Stimulated activated CD4-positive, alpha-beta T cell treated with anti-CD3 and anti-CD28 coated beads, Interleukin-15, amount 100 ng/mL, for 48 hours (primary cell): Measurements from ENCODE around the gene MMP24OS.
"Not testable (repeated sequence)": the region's sequence is repeated elsewhere in the genome, so short reads cannot be mapped to it uniquely, and the experiment has no call there.

ENCODE experiments used
- DNase-seq, 2 donors: peaks; one replicate each; pipeline ENCODE4 v3.0.0-alpha.2; 2020; ENCODE audit warnings: low read depth in 2 of 2

Gene MMP24OS

DNA sequence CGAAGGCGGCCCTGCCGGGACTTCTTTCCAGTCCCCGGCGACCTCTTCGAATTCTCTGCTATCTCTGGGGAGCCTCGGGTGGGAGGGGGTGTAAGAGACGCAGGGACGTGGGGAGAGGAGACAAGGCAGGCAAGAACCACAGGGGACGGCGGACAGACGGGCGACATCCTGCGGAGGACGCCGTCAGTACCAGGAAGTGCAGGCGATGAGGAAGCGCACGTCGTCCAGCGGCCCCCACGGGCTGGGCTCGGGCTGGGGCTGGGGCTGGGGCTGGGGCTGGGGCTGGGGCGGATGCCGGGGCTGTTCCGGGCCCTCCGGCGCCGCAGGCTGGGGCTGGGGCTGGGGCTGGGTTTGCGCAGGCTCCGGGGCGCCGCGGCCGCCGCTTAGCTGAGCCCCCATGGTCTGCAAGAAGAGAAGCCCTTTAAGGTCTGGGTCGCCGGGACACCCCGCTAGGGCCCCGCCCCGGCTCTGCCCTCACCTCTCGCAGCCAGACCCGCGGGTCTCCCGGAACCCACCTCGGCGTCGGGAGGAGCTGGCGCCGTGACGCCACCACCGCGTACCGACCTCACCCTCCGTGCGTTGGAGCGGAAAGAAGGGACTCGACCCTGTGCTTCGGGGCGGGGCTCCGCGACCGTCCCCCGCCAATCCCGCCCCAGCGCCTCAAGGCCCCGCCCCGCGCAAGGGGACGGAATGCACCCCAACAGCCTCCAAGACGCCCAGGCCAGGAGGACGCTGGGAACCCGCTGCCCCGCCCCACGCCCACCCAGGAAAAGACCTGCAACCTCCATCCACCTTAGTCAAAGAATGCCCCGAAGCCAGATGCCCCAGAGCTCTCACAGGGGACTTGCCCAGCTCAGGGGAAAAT lies at the start of gene MMP24OS:
TSS of gene MMP24OS (minus strand) at position 592 of the 865 bp plus-strand sequence. CDS start at position 399, 193 bp downstream.
- peak; percentile 82 to 89 for DNase-seq

DNA sequence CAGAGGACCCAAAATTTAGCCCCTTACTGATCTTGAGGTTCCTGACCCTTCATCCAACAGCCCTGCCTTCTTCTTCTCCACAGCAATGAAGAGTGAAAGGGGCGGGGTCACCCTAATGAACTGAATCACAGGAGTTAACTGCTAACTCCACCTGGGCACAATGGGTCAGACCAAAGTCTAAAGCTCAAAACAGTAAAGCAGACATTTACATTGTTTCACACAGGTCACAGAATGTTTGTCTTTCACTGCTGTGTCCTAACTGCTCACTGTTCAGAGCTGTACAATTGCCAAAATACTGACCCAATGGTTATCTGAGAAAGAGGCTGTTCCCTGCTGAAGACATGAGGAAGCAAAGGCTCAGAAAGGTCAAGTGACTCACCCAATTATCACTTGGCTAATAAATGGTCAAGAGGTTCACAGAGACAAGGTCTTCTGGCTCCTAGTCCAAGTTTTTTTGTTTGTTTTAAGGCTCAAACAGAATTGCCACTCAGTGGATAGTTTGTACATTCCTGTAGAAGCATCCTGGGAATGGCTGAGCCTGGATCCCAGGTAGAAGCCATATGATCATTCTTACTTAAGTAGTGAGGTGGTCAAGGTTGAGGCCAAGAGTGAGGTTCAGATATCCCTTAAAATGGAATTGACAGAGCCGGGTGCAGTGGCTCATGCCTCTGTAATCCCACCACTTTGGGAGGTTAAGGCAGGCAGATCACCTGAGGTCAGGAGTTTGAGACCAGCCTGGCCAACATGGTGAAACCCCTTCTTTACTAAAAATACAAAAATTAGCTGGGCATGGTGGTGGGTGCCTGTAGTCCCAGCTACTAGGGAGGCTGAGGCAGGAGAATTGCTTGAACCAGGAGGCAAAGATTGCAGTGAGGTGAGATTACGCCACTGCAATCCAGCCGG lies 49.4 kb upstream of the MMP24OS start:
- DNase-seq = no peak

DNA sequence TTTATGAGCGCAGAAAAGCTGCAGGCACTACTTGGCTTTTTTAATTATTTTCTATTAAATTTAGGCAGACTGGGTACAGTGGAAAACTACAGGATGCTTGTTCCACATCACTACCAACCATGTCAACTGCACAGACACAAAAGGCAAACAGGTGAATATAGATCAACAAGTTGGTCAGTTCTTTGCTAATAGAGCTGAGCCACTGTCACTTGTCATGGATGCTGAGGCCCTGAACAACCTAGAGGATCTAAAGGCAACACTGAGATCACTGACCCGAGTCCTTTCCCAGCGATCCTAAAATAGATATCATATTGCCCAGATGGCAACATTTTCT lies 48.8 kb upstream of the MMP24OS start:
- DNase-seq = no peak

DNA sequence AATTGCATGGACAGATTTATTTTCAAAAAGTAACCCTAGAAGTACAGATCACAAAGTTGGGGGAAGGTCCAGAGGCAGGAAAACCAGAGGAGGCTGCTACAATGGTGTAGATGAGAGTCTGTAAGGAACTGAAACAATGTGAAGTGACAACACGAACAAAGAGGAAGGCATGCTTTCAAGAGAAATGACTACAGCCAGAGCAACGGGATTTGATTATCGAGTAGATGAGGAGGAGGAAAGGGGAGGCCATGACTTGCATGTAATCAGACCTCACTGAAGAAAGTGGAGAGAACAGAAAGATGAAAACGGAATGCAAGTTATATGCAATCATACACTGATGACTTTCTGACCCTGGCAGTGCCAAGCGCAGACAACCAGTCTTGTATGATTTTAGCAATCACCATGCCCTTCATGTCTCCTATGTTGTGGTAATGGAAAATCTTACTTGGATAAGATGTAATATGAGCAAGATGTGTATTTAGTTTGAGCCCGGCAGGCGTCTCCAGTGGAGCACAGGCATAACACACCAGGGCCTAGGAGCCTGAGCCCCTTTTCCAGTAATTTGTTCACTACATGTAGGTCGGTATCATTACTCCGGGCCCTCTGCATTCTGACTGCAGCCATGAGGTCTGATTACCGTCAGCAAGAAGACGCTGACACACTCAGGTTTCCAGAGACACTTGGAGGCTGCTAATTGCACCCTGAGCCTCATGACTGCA lies 48.3 kb upstream of the MMP24OS start:
- no peak for DNase-seq

DNA sequence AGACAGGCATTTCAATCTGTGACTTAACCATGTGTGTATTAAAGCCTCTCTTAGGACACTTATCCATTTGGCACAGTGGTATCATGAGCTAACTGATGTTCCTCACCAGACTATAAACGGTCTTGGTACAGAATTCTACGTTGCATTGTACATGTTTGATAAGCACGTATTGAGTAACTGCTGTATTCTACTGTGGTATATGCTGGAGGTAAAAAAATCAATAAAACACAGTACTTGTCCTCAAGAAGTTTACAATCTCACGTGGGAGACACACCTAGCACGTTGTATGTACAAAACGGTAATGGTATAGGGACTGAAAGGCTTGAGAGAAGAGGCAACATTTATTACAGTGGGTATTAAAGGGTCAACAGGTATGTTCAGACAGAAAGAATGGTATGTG lies 47.5 kb upstream of the MMP24OS start:
- DNase-seq = no peak

DNA sequence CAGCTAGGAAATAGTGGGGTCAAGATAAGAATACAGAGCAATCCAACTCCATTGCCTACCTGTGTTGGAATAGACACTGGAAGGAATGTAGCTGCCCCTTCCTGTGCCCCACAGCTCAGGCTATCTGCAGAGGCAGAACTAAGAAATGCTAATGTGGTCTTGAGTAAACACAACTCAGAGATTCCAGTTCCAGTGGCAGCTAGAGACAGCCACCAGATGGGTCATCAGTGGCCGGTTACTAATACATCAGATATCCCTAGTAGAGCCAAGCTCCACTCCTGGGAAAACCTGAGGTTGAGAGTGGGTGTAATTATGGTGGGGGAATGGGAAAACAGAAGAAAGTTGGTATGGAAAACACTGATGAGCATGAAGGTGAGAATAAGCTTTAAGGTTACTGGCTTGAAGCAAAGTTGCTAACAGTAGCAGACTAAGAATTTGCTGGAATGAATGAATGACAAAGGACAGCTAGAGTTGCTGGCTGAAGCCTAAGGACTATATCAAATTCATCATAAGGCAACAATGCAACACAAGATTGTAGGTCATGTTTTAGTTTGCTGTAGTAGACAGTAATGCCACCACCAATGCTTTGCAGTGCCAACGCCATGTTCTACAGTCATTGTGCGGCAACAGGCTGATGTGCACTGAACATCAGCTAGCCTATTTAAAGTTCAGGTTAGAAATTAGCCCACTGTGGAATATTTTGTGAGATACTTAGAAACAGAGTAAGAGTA lies 42.6 kb upstream of the MMP24OS start:
- DNase-seq = no peak

DNA sequence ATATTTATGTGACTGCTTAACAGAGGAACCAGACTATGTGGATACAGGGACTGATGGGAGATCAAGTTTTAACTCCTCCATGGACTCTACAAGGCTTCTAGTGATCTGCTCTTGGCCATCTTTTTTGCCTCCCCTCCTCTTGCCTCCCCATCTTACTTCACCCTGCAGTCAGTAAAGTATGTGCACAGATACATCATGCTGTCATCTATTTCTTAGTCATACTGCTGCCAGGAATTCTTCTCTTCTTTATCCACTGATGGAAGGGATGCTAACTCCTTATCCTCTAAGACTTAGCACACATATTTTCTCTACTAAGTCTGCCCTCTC lies 41.9 kb upstream of the MMP24OS start:
- DNase-seq = no peak

DNA sequence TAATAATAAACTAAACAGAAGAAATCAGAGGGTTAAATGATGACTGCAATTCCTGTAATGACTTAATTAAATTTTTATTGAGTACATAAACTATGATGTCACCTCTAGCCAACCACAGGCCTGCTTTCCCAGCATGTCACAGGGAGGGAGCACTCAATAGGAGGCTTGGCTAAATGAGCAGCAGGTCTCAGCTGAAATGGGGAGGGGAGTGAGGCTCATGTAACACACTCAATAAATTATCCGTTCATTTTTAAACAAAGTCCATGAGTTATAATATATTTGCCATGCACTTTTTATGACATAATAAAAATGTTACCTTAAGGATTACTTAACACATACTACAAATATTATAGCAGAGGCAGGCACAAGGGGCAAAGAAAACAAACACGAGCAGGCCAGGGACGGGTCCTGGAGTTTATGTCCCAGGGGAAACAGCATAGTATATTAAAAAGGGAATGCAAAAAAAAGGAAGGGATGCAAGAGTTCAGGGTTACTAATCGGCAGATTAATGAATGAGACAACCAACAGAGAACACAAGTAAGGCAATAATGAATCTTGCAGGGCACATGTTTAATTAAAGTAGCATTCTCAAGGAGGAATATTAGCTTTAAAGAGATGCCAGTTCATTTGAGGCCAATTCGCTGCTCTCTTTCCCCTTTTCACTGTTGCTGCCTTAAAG lies 41.4 kb upstream of the MMP24OS start:
- no peak for DNase-seq

DNA sequence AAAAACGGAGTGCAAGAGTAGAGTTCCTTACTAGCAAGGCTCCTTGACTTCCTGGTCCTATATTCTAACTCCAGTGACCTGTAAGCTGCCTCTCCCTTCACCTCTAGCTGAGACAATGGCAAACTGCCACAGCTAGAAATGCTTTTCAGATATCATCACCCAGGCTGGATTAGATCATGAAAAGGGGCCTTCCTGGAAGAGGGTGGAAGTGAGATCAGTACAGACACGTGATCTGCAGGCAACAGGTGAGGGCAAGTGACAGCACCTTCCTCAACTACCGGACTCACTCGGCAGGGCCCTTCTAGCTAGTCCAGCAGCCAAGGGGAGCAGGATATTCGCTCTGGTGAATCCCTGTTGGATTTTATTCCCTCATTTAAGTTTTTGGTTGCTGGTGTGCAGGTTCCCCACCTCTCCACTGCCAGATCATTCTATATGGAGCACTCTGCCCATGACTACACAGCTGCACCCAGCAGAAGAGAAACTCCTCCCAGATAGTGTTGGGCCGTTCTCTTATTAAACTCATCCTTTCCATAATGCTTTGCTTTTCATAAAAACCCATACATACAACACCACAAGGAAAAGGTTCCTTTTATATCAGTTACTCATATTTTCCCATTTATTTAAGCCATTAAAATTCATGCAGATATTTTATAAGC lies 40.7 kb upstream of the MMP24OS start:
- DNase-seq = no peak

DNA sequence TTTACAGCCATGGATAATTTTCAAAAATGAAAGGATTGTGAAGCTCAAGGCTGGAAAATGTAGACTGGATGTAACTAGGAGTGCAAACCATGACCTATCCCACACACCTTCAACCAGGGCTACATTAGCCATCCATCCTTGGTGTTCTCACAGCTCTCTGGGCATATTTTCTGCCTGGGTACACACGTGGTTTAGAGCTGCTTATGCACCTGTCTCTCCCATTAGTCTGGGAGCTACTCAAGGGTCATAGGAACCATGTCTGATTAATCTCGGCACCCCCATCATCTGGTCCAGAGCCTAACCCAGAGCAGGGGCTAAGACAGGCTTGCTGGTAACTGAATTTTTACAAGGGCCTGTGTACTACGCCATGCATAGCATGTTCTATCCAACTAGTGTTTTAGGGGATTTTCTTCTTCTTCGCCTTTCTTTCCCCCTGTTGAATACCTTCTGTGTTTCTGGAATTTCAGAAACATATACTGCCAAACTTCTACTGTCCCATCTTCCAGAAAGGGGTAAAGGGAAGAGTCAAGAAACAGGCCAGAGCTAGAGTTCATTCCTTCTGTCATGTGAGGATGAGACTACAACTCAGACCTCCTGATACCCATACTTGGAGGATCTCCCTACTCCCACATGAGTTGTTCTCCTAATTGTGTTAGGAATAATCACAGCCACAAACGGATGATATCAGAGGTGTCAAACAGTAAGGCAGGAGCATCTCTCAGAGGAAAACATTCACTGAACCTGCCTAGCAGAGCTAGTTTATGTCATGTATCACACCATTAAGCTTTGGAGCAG lies 39.7 kb upstream of the MMP24OS start:
- DNase-seq = no peak

DNA sequence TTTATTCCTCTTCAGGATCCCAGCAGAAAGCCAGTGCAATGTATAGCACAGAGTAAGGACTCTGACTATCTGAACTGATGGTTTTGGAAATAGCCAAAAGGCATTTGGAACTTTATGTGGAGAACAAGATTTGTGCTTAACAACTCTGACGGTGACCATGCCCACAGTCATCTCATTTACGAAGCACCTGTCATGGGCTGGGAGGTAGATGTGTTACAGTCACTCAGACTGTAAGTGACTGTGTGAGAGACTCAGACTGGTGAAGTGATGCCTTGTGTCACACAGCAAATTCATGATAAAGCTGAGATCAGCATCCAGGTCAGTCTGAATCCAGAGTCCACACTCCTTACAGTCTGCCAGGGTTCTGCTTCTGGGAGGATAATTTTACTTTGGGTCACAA lies 38.2 kb upstream of the MMP24OS start:
- no peak for DNase-seq

DNA sequence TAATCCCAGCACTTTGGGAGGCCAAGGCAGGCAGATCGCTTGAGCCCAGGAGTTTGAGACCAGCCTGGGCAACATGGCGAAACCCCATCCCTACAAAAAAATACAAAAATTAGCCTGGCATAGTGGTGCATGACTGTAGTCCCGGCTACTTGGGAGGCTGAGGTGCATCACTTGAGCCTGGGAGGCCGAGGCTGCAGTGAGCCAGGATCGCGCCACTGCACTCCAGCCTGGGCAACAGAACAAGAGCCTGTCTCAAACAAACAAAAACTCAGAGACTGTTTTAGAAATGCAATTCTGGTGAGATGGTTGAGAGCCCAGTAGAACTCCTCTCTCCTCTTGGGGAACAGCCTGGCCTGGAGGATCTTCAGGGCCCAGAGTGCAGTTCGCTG lies 37.7 kb upstream of the MMP24OS start:
- DNase-seq = not testable (repeated sequence)

DNA sequence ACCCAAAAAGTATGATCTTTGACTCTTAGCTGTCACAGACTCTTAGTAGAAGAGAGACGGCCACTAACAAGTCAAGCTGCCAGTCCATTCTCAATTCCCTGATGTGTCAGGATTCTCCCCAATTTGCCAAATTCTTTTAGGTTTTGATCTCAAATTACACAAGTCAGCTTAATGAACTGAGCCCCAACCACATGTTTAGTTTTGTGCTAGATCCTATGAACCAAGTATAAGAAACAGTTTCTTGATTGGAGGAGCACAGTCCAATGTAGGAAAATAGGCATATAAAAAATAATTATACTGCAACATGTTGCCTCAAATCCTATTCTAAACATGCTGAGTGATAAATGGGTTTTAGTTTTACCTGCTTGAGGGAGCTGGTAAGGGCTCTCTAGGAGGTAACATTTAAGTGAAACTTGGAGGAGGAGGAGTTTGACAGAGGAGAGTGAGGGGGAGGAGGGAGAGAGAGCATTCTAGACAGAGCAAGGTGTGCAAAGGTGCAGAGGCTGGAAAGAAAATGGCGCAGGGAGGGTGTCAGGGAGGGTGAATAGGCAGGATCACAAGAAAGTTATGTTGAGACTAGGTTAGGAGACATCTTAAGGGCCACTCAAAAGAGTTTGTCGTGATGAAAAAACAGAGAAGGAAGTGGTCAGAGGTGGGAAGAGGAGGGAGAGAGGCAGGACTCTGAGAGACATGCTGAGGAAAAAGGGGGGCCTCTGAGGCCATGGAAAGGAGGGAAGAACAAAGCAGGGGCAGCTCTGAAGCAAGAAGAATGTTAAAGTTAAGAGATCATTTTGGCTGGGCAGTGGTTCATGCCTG lies 37.1 kb upstream of the MMP24OS start:
- no peak for DNase-seq

DNA sequence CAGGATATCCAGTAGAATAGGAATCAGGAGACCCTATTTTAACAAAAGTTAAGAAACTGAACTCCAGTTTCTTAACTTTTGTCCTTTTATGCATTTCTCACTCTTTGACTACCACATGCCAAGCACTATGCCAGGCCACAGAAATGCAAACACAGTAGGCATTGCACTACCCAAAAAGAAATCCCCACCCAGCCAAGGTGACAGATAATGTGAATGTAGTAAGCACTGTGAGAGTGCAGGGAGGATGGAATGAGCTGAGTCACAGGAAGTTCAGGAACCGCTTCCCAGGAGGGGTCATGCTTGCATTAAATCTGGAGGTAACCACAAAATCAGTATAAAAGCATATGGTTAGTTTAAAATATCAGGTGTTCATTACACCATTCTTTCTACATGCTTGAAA lies 34.4 kb upstream of the MMP24OS start:
- DNase-seq = no peak

DNA sequence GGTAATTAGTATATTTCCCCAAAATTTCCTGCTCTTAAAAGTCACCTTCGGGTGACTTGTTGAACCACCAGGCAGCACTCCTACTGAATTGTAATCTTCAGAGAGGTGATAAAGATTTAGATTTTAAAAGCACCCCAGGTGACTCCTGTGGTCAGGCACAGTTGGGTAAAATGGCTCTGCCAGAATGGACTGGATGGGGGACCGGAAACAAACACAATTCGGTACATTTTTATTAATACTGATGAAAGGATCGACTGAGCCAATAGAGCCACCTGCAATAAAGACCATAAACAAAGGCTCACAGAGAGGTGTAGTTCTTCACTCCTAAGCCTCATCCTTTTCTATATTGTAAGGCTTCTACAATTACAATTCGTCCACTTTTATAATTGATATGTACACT lies 33.9 kb upstream of the MMP24OS start:
- no peak for DNase-seq

DNA sequence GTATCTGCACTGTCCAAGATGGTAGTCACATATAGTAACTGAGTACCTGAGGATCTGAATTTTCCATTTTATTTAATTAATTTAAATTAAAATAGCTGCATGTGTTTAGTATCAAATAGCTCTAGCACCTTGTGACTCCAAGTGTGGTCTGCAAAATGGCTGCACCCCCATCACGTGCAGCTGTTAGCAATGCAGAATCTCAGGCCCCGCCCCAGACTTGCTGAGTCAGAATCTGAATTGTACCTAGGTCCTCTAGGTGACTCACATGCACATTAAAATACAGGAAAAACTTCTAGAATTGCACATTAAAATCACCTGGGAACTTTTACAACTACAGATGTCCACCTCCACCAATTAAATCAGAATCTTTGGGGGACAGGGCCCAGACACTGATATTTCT lies 33.5 kb upstream of the MMP24OS start:
- peak; percentile 61 to 74 for DNase-seq

DNA sequence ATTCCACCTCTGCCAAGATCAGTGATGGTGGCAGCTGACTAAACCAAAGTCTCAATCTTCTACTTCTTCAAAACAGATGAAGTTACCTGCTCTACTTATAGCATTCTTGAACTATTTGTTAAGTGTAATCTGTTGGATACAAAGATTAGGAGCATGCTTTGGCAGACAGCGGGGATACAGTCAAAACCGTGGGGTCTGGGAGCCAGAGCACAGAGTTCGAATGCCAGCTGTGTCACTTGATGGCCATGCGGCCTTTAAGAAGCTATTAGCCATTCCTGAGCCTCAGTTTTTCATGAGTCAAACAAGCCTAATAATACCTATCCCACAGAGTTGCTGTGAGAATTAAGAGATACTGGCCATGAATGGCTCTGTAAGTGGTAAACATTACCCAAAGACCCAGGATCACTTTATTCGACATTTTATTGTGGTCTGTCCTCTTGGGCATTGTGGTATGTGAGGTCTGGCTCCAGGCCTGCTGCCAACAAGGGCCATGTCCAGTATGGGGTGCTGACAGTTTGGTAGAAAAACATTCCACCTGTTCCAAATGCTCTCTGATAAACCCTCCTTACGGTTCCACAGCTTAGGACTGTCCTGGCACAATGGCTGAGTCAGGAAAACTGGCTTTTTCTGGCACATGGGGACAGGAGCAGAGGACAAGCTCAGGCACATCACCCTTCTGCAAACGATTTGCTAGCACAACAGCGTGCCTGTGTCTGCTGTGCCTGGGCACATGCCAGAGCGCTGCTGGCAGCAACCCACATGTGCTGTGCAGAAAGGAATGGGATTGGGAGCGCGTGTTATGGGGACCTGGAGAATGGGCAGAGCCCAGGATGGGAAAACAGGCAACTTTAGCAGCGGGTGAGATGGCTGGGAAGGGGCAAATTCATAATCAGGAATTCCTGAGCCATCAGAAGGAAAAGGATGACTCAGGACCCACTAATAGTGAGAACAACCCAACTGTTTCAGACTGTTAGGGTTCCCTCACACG lies 30.0 kb upstream of the MMP24OS start:
- DNase-seq = no peak
